Measurements from ENCODE around the gene CREBBP.

The CREBBP gene

GRCh38 chr16:3839402-3840184 is 40.9 kb downstream of the CREBBP start:
- no peaks in the 10 kb centered on the region for H3K4me1 ChIP-seq (ENCODE audit: control insufficient read depth in 1 of 2, insufficient read depth in 2 of 2, low read length in 2 of 2)
- peaks cover 2% of the 10 kb centered on the region in 2 donors for H3K36me3 ChIP-seq (ENCODE audit: control insufficient read depth in 1 of 2, insufficient read depth in 2 of 2, low read length in 2 of 2)
- H3K9ac ChIP-seq (ENCODE audit: low read depth in 1 of 2, low read length in 2 of 2): no peak overlapping the region
- H3K27ac ChIP-seq (ENCODE audit: low read depth, low read length): no peak overlapping the region
- H3K9me3 ChIP-seq (ENCODE audit: control insufficient read depth in 1 of 2, low read length in 2 of 2): no peaks in the 10 kb centered on the region
- no peaks in the 10 kb centered on the region for H3K27me3 ChIP-seq (ENCODE audit: control insufficient read depth in 1 of 2, insufficient read depth in 2 of 2, low read length in 2 of 2)
- no peak overlapping the region for H3K4me3 ChIP-seq (ENCODE audit: low read depth in 1 of 2, low read length in 2 of 2)

GRCh38 chr16:3838600-3839401 is 41.7 kb downstream of the CREBBP start:
- H3K36me3 ChIP-seq (ENCODE audit: control insufficient read depth in 1 of 2, insufficient read depth in 2 of 2, low read length in 2 of 2): peaks cover 2 to 8% of the 10 kb centered on the region in 2 donors
- no peaks in the 10 kb centered on the region for H3K27me3 ChIP-seq (ENCODE audit: control insufficient read depth in 1 of 2, insufficient read depth in 2 of 2, low read length in 2 of 2)
- H3K27ac ChIP-seq (ENCODE audit: low read depth, low read length): no peak overlapping the region
- no peaks in the 10 kb centered on the region for H3K4me1 ChIP-seq (ENCODE audit: control insufficient read depth in 1 of 2, insufficient read depth in 2 of 2, low read length in 2 of 2)
- no peaks in the 10 kb centered on the region for H3K9me3 ChIP-seq (ENCODE audit: control insufficient read depth in 1 of 2, low read length in 2 of 2)
- no peak overlapping the region for H3K9ac ChIP-seq (ENCODE audit: low read depth in 1 of 2, low read length in 2 of 2)
- H3K4me3 ChIP-seq (ENCODE audit: low read depth in 1 of 2, low read length in 2 of 2): no peak overlapping the region

GRCh38 chr16:3837851-3838586 is 42.5 kb downstream of the CREBBP start:
- H3K9ac ChIP-seq (ENCODE audit: low read depth in 1 of 2, low read length in 2 of 2): no peak overlapping the region
- H3K4me3 ChIP-seq (ENCODE audit: low read depth in 1 of 2, low read length in 2 of 2): no peak overlapping the region
- H3K27ac ChIP-seq (ENCODE audit: low read depth, low read length): no peak overlapping the region
- H3K4me1 ChIP-seq (ENCODE audit: control insufficient read depth in 1 of 2, insufficient read depth in 2 of 2, low read length in 2 of 2): no peaks in the 10 kb centered on the region
- H3K27me3 ChIP-seq (ENCODE audit: control insufficient read depth in 1 of 2, insufficient read depth in 2 of 2, low read length in 2 of 2): no peaks in the 10 kb centered on the region
- H3K9me3 ChIP-seq (ENCODE audit: control insufficient read depth in 1 of 2, low read length in 2 of 2): peaks cover 0 to 3% of the 10 kb centered on the region in 2 donors
- H3K36me3 ChIP-seq (ENCODE audit: control insufficient read depth in 1 of 2, insufficient read depth in 2 of 2, low read length in 2 of 2): peaks cover 2 to 8% of the 10 kb centered on the region in 2 donors

- H3K27ac ChIP-seq (ENCODE audit: low read depth, low read length): no peak overlapping the region
- no peaks in the 10 kb centered on the region for H3K4me1 ChIP-seq (ENCODE audit: control insufficient read depth in 1 of 2, insufficient read depth in 2 of 2, low read length in 2 of 2)
- peaks cover 2 to 12% of the 10 kb centered on the region in 2 donors for H3K36me3 ChIP-seq (ENCODE audit: control insufficient read depth in 1 of 2, insufficient read depth in 2 of 2, low read length in 2 of 2)
- no peaks in the 10 kb centered on the region for H3K27me3 ChIP-seq (ENCODE audit: control insufficient read depth in 1 of 2, insufficient read depth in 2 of 2, low read length in 2 of 2)
- H3K4me3 ChIP-seq (ENCODE audit: low read depth in 1 of 2, low read length in 2 of 2): no peak overlapping the region
- no peak overlapping the region for H3K9ac ChIP-seq (ENCODE audit: low read depth in 1 of 2, low read length in 2 of 2)
- H3K9me3 ChIP-seq (ENCODE audit: control insufficient read depth in 1 of 2, low read length in 2 of 2): peaks cover 6 to 11% of the 10 kb centered on the region in 2 donors
Observed at GRCh38 chr16:3836641-3837040, 43.9 kb downstream of the CREBBP start.

GRCh38 chr16:3835089-3835602 is 45.4 kb downstream of the CREBBP start:
- peaks cover 2 to 12% of the 10 kb centered on the region in 2 donors for H3K36me3 ChIP-seq (ENCODE audit: control insufficient read depth in 1 of 2, insufficient read depth in 2 of 2, low read length in 2 of 2)
- no peaks in the 10 kb centered on the region for H3K27me3 ChIP-seq (ENCODE audit: control insufficient read depth in 1 of 2, insufficient read depth in 2 of 2, low read length in 2 of 2)
- H3K4me1 ChIP-seq (ENCODE audit: control insufficient read depth in 1 of 2, insufficient read depth in 2 of 2, low read length in 2 of 2): no peaks in the 10 kb centered on the region
- peaks cover 6 to 11% of the 10 kb centered on the region in 2 donors for H3K9me3 ChIP-seq (ENCODE audit: control insufficient read depth in 1 of 2, low read length in 2 of 2)
- H3K27ac ChIP-seq (ENCODE audit: low read depth, low read length): no peak overlapping the region
- H3K4me3 ChIP-seq (ENCODE audit: low read depth in 1 of 2, low read length in 2 of 2): no peak overlapping the region
- no peak overlapping the region for H3K9ac ChIP-seq (ENCODE audit: low read depth in 1 of 2, low read length in 2 of 2)

GRCh38 chr16:3832668-3833067 is 47.8 kb downstream of the CREBBP start:
- Histone ChIP-seq H3K36me3 (ENCODE audit: control insufficient read depth in 1 of 2, insufficient read depth in 2 of 2, low read length in 2 of 2) (peaks cover 2 to 12% of the 10 kb centered on the region in 2 donors), H3K27me3 (ENCODE audit: control insufficient read depth in 1 of 2, insufficient read depth in 2 of 2, low read length in 2 of 2) (no peaks in the 10 kb centered on the region), H3K4me3 (ENCODE audit: low read depth in 1 of 2, low read length in 2 of 2) (no peak overlapping the region), H3K27ac (ENCODE audit: low read depth, low read length) (no peak overlapping the region), H3K9me3 (ENCODE audit: control insufficient read depth in 1 of 2, low read length in 2 of 2) (peaks cover 6 to 11% of the 10 kb centered on the region in 2 donors), H3K4me1 (ENCODE audit: control insufficient read depth in 1 of 2, insufficient read depth in 2 of 2, low read length in 2 of 2) (no peaks in the 10 kb centered on the region), H3K9ac (ENCODE audit: low read depth in 1 of 2, low read length in 2 of 2) (no peak overlapping the region)

GRCh38 chr16:3830625-3831254 is 49.8 kb downstream of the CREBBP start:
- Histone ChIP-seq H3K27ac (ENCODE audit: low read depth, low read length) (no peak overlapping the region), H3K36me3 (ENCODE audit: control insufficient read depth in 1 of 2, insufficient read depth in 2 of 2, low read length in 2 of 2) (peaks cover 0 to 10% of the 10 kb centered on the region in 2 donors), H3K4me3 (ENCODE audit: low read depth in 1 of 2, low read length in 2 of 2) (no peak overlapping the region), H3K9ac (ENCODE audit: low read depth in 1 of 2, low read length in 2 of 2) (no peak overlapping the region), H3K27me3 (ENCODE audit: control insufficient read depth in 1 of 2, insufficient read depth in 2 of 2, low read length in 2 of 2) (no peaks in the 10 kb centered on the region), H3K9me3 (ENCODE audit: control insufficient read depth in 1 of 2, low read length in 2 of 2) (peaks cover 6 to 11% of the 10 kb centered on the region in 2 donors), H3K4me1 (ENCODE audit: control insufficient read depth in 1 of 2, insufficient read depth in 2 of 2, low read length in 2 of 2) (no peaks in the 10 kb centered on the region)

GRCh38 chr16:3829631-3830536 is 50.6 kb downstream of the CREBBP start:
- Histone ChIP-seq H3K27ac (ENCODE audit: low read depth, low read length) (no peak overlapping the region), H3K4me1 (ENCODE audit: control insufficient read depth in 1 of 2, insufficient read depth in 2 of 2, low read length in 2 of 2) (peaks cover under 1 to 5% of the 10 kb centered on the region in 2 donors), H3K27me3 (ENCODE audit: control insufficient read depth in 1 of 2, insufficient read depth in 2 of 2, low read length in 2 of 2) (no peaks in the 10 kb centered on the region), H3K9me3 (ENCODE audit: control insufficient read depth in 1 of 2, low read length in 2 of 2) (peaks cover 6 to 11% of the 10 kb centered on the region in 2 donors), H3K4me3 (ENCODE audit: low read depth in 1 of 2, low read length in 2 of 2) (no peak overlapping the region), H3K9ac (ENCODE audit: low read depth in 1 of 2, low read length in 2 of 2) (no peak overlapping the region), H3K36me3 (ENCODE audit: control insufficient read depth in 1 of 2, insufficient read depth in 2 of 2, low read length in 2 of 2) (peaks cover 0 to 10% of the 10 kb centered on the region in 2 donors)

- no peak overlapping the region for H3K27ac ChIP-seq (ENCODE audit: low read depth, low read length)
- H3K4me1 ChIP-seq (ENCODE audit: control insufficient read depth in 1 of 2, insufficient read depth in 2 of 2, low read length in 2 of 2): peaks cover 26 to 28% of the 10 kb centered on the region in 2 donors
Observed at GRCh38 chr16:3825940-3826339, 54.6 kb downstream of the CREBBP start.

More at GRCh38 chr16:3825940-3826339, 54.6 kb downstream of the CREBBP start:
- Histone ChIP-seq H3K27me3 (ENCODE audit: control insufficient read depth in 1 of 2, insufficient read depth in 2 of 2, low read length in 2 of 2) (no peaks in the 10 kb centered on the region), H3K4me3 (ENCODE audit: low read depth in 1 of 2, low read length in 2 of 2) (no peak overlapping the region), H3K36me3 (ENCODE audit: control insufficient read depth in 1 of 2, insufficient read depth in 2 of 2, low read length in 2 of 2) (no peaks in the 10 kb centered on the region), H3K9me3 (ENCODE audit: control insufficient read depth in 1 of 2, low read length in 2 of 2) (no peaks in the 10 kb centered on the region), H3K9ac (ENCODE audit: low read depth in 1 of 2, low read length in 2 of 2) (no peak overlapping the region)
